HG03196 (cell line): Measurements from ENCODE around the gene ARHGAP32.
"Not testable (repeated sequence)": the region's sequence is repeated elsewhere in the genome, so short reads cannot be mapped to it uniquely, and the experiment has no call there.

Experiments used
- ATAC-seq: cut with Tn5 transposase; IDR thresholded peaks from one replicate; pipeline ENCODE4 v1.9.1; 2021; ENCODE audit not compliant: unreplicated experiment

ARHGAP32 gene

GRCh38 chr11:128936606-128937251 is 255.4 kb downstream of the ARHGAP32 start:
- ATAC-seq: no peak

DNA sequence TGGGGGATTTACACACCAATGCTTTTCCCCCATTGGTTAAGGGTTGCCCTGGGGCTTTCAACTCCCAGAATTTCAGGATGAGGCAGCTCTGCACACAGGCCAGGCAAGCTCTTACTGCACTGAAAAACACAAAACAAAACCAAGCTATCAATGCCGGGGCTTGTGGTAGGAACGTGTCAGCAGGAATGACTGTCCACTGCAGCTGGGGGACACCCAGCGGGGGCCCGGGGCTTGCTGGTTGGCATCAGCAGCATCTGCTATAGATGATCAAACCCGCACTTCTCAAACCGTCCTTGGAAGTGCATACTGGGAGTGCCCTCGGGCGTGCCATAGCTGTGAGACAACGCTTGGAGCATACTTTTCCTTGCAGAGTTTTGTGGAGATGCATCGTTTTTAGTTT is 257.2 kb downstream of the ARHGAP32 start:
- ATAC-seq: no peak

GRCh38 chr11:128934351-128934750 is 257.8 kb downstream of the ARHGAP32 start:
- ATAC-seq: no peak

DNA sequence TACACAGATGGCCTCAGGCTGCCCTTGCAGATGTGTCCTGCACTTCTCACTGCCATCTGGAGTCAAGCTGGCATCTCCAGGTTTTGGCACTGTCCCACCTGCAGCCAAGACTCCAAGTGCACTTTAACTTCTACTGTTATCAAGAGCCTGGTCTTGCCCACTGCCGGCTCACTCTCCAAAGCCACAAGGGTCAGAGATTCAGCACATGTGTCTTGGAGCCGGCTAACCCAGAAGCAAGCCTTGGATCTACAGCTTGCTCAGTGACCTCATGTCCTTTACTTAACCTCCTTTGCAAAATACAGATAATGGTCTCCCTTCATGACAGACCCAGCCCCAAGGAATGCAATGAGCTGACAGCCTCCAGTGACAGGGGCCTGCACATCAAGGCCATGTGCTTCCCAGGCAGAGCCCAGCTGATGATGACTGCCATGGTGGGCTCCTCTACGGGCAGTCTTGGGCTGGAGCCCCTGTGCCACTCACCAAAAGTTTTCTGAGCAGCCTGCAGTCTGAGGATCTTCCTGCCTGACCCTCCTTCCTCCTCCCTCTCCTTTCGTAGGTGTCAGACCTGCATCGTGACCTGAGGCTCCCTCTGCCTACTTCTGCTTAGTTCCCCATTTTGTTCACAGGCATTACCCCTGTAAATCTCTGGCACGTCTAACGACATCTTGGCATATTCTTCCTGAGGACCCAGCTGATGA is 258.5 kb downstream of the ARHGAP32 start:
- no peak for ATAC-seq

GRCh38 chr11:128931668-128932067 is 260.5 kb downstream of the ARHGAP32 start:
- no peak for ATAC-seq

DNA sequence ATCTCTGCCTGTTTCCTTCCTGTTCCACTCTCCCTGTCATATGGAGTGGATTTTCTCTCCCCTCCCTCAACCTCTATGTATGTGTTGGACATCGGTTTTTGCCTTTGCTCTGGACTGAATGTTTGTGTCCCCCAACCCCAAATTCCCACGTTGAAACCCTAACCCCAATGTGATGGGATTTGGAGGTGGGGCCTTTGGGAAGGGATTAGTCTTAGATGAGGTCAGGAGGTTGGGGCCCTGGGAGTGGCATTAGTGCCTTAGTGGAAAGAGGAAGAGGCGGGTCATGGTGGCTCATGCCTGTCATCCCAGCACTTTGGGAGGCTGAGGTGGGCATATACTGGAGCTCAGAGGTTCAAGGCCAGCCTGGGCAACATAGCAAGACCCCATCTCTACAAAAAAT is 261.1 kb downstream of the ARHGAP32 start:
- no peak for ATAC-seq

GRCh38 chr11:128929991-128930390 is 262.1 kb downstream of the ARHGAP32 start:
- no peak for ATAC-seq

GRCh38 chr11:128929468-128929867 is 262.7 kb downstream of the ARHGAP32 start:
- ATAC-seq: no peak

DNA sequence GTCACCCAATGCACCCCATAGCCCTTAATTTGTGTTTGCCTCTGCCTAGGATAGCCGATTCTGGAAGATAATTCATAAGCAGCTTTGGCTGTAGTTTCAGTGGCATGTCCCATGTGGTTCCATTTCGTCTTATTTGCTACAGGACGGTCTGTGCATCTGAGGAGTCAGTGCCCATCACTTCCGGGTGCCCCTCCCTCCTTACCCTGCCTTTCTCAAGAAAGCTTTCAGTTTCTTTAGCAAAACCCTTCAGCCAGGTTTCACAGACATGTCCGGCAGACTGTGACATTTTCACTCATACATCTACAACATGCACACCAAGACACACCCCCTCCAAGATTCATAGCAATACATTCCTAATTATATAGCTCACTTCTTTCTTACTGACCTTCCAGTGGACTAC is 263.7 kb downstream of the ARHGAP32 start:
- ATAC-seq: peak; percentile 97

GRCh38 chr11:128927683-128928336 is 264.3 kb downstream of the ARHGAP32 start:
- ATAC-seq: no peak

- ATAC-seq: no peak
Observed at GRCh38 chr11:128927108-128927461, 265.0 kb downstream of the ARHGAP32 start.

DNA sequence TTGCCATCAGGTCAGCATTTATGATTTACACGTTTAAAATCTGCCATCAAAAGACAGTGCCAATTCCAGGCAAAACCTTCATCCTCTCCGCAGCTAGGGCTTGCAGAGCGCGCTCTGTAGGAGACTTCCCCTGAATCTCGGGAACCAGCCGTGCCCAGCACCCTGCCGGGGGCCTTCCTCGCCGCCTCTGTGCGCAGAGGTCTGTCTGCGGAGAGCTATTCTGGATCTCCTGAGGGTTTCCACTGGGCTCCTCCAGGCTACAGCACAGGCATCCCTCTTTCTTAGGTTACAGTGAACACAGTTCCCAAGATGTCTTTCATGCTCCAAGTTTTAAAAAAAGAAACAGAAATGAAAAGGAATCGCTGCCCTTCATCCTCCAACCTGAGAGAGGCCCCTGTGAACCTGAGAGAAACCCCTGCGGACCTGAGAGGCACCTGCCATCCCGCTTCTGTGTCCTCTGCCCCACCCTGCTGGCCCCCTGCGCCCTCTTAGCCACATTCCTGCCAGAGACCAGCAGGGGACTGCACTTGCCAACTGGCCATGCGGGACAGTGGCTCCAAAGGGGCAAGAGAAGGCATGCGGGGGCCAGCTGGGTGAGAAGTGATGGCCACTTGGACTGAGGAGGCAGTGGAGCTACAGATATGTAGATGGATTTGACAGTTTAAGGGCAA is 265.6 kb downstream of the ARHGAP32 start:
- no peak for ATAC-seq

- ATAC-seq: no peak
Observed at GRCh38 chr11:128926000-128926399, 266.1 kb downstream of the ARHGAP32 start.

DNA sequence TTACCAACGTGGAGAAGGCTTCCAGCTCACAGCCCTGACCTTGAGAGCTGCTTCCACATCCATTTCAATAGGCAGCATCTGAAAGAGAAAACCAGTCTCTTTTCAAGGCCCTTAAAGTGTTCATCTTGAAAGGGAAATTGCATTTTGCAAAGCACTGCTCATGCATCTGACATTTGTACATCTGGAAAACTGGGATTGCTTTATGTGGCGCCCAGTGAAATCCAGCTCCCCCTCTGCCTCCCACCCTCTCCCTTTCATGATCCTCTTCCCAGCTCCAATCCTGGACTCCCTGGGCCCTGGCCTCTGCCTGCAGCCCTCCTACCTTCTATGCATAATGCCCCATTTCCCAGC is 266.9 kb downstream of the ARHGAP32 start:
- ATAC-seq: no peak

GRCh38 chr11:128924510-128925249 is 267.4 kb downstream of the ARHGAP32 start:
- ATAC-seq: no peak

- ATAC-seq: no peak
Observed at GRCh38 chr11:128924104-128924503, 268.0 kb downstream of the ARHGAP32 start.

- no peak for ATAC-seq
Observed at GRCh38 chr11:128921793-128922192, 270.3 kb downstream of the ARHGAP32 start.

GRCh38 chr11:128920666-128921065 is 271.5 kb downstream of the ARHGAP32 start:
- no peak for ATAC-seq

DNA sequence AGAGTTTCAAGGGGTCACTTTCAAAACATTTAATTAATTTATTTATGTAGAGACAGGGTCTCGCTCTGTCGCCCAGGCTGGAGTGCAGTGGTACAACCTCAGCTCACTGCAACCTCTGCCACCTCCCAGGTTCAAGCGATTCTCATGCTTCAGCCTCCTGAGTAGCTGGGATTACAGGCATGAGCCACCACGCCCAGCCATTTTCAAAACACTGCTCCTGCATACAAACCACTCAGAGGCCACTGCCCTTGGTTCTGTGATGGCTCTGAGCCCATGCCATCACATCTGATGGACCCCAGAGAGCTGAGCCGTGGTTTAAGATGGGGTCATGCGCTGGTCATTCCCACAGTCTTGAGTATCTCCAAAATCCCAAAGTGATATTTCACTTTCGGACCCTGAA is 272.5 kb downstream of the ARHGAP32 start:
- ATAC-seq: not testable (repeated sequence)

DNA sequence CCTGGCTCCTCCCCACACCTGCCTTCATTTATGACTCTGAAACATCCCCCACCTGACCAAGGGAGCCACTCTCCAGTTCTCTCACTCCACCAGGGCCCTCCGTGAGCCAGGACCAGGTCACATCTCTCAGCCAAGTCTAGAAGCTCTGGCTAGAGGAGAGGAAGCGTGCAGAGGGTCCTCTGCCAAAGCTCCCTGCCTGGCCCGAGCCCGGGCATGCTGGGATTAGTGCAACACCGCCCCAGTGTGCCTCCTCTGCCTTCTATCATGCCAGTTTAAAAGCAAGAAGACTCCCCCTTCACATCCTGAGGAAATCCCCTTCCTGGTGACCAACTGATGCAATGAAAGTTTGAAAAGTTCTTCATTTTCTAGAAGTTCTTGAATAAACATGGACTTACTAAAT is 272.9 kb downstream of the ARHGAP32 start:
- ATAC-seq: no peak

DNA sequence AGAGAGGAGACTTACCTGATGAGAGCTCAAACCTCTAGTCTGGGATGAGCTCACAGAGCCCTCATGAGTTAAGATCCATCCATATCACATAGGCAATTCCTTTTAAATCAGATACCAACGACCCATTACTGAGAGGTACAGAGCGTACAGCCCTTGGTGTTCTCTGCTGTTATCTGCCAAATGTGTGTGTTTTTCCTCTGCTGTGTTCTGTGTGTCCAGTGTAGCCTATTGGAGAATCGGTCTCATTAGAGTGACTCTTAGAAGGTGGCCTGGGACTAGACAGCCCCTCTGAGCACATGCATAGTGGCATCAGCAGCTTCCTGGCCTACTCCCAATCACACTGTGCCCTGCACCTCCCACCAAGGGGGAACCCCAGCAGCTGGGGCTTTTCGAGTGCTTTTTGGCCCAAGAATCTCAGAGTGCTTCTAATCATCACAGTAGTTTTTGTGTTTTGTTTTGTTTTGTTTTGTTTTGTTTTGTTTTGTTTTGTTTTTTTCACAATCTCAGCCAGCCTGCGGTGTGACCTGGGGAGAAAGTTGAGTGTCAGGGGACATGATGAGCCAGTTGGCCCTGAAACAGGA is 274.9 kb downstream of the ARHGAP32 start:
- ATAC-seq: peak; percentile 52
